K562 (cell line): ENCODE measurements around the gene HPN. TPM values are rescaled to one million over a fixed set of nuclear protein-coding genes. Genes with fewer than 3 reads are reported as not detected.

Source experiments
- ATAC-seq: fragments of 200-7000 bp; cut with Tn5 transposase; 3 replicates; pipeline ENCODE4 v1.9.1; 2020; ENCODE audit warnings: moderate library complexity
- BruUV-seq: library from RNA; stranded (reverse); fragments of 400-500 nt; replicated peaks from 2 replicates; lab custom pipeline; 2021; lab: Mats Ljungman, UMichigan
- CTCF ChIA-PET: fragments of 300-600 bp; formaldehyde crosslinking; extraction: SDS; loops from one replicate; lab custom pipeline; 2021; ENCODE audit warnings: low intra/inter-chr PET ratio; lab: Yijun Ruan, JAX
- POLR2A ChIA-PET: fragments of 300-600, 350-650 bp; sonication (Branson Sonifier 250); formaldehyde crosslinking; extraction: SDS; loops from one replicate; lab custom pipeline; 2021; ENCODE audit warnings: antibody characterized with exemption, inconsistent platforms; lab: Yijun Ruan, JAX
- DNase-seq, 4 experiments: peaks; one replicate each; pipeline versions ENCODE4 v3.0.0 to v3.0.0-alpha.2; 2011 to 2018; ENCODE audit warnings: low spot score in 3 of 4, mixed read lengths in 3 of 4; ENCODE audit errors: extremely low read depth in 1 of 4
- FAIRE-seq: peaks from 2 replicates; lab custom pipeline; 2011; peaks lifted over from hg19 to GRCh38; lab: Jason Lieb, UNC
- H2AFZ ChIP-seq: 2 replicates; pipeline ENCODE4 v1.6.0; 2011; ENCODE audit warnings: low read depth, low read length, control low read depth, inconsistent platforms
- H3K27ac ChIP-seq: fragments of 200-600 bp; 3 replicates; pipeline ENCODE4 v1.8.0; 2011; ENCODE audit warnings: low read depth, mild to moderate bottlenecking, control low read depth, inconsistent platforms, low read length, moderate library complexity, mixed read lengths; ENCODE audit errors: extremely low read depth
- H3K27me3 ChIP-seq, 2 experiments: fragments of 300-600 bp in 1 of 2; 2 replicates in 1 of 2; 3 replicates in 1 of 2; pipeline versions ENCODE4 v1.6.0 to v1.8.0; 2011; ENCODE audit warnings: inconsistent platforms in 2 of 2, low read length in 2 of 2, mild to moderate bottlenecking in 1 of 2, mixed read lengths in 1 of 2, moderate library complexity in 1 of 2; ENCODE audit not compliant: control insufficient read depth in 2 of 2, insufficient read depth in 2 of 2
- H3K36me3 ChIP-seq: fragments of 300-600 bp; 3 replicates; pipeline ENCODE4 v1.8.0; 2011; ENCODE audit warnings: mild to moderate bottlenecking, low read length, inconsistent platforms; ENCODE audit not compliant: control insufficient read depth, insufficient read depth
- H3K4me1 ChIP-seq, 2 experiments: fragments of 200-600 bp in 1 of 2; replicated peaks in 1 of 2; 2 replicates in 1 of 2; 3 replicates in 1 of 2; pipeline versions ENCODE4 v1.5.1 to v1.8.0; 2011; ENCODE audit warnings: inconsistent platforms in 2 of 2, low read length in 2 of 2, mild to moderate bottlenecking in 1 of 2, mixed read lengths in 1 of 2, moderate library complexity in 1 of 2; ENCODE audit not compliant: control insufficient read depth in 2 of 2, insufficient read depth in 2 of 2
- H3K4me2 ChIP-seq: 2 replicates; pipeline ENCODE4 v1.6.1; 2011; ENCODE audit warnings: low read length, control low read depth, inconsistent platforms, mixed read lengths; ENCODE audit not compliant: insufficient read depth
- H3K4me3 ChIP-seq: fragments of 200-600 bp; sonication (generic), shearing (Covaris generic); 2 replicates; pipeline ENCODE4 v1.5.1; 2016; ENCODE audit warnings: control low read depth, inconsistent platforms
- H3K79me2 ChIP-seq: fragments of 200-600 bp; 3 replicates; pipeline ENCODE4 v1.8.0; 2011; ENCODE audit warnings: low read length, inconsistent platforms; ENCODE audit not compliant: control insufficient read depth, insufficient read depth
- H3K9ac ChIP-seq, 2 experiments: 2 replicates each; pipeline versions ENCODE4 v1.6.0 to v1.6.1; 2011; ENCODE audit warnings: low read depth in 2 of 2, low read length in 2 of 2, control low read depth in 1 of 2, inconsistent platforms in 1 of 2, mild to moderate bottlenecking in 1 of 2, mixed read lengths in 1 of 2; ENCODE audit not compliant: insufficient read depth in 1 of 2
- H3K9me1 ChIP-seq: one replicate; pipeline ENCODE4 v1.6.0; 2011; ENCODE audit warnings: inconsistent platforms, mild to moderate bottlenecking, low read length, moderate library complexity; ENCODE audit not compliant: control insufficient read depth, insufficient read depth
- H3K9me3 ChIP-seq: replicated peaks from 2 replicates; pipeline ENCODE4 v1.5.1; 2011; ENCODE audit warnings: low read depth, low read length, inconsistent platforms; ENCODE audit not compliant: control insufficient read depth, insufficient read depth
- H4K20me1 ChIP-seq: replicated peaks from 2 replicates; pipeline ENCODE4 v1.6.1; 2011; ENCODE audit warnings: low read length, inconsistent platforms, mixed read lengths; ENCODE audit not compliant: control insufficient read depth, insufficient read depth
- BCOR ChIP-seq: fragments of 450-650 bp; IDR thresholded peaks from 2 replicates; pipeline ENCODE4 v1.6.1; 2016
- CAMTA2 ChIP-seq: fragments of 250-450 bp; sonication (Bioruptor Pico); conservative IDR thresholded peaks from 2 replicates; pipeline ENCODE4 v1.5.1; 2022
- FOXP1 ChIP-seq: sonication (generic); formaldehyde crosslinking; IDR thresholded peaks from 2 replicates; pipeline ENCODE4 v1.8.0; 2022; ENCODE audit warnings: mild to moderate bottlenecking, missing genetic modification reagents
- GATA2 ChIP-seq: sonication (generic); formaldehyde crosslinking; IDR thresholded peaks from 2 replicates; pipeline ENCODE4 v1.4.0; 2020; ENCODE audit warnings: mild to moderate bottlenecking, missing genetic modification reagents
- HDAC3 ChIP-seq: fragments of 450-650 bp; IDR thresholded peaks from 2 replicates; pipeline ENCODE4 v1.6.1; 2018; ENCODE audit warnings: borderline replicate concordance, mild to moderate bottlenecking, moderate library complexity; ENCODE audit not compliant: partially characterized antibody
- HDGF ChIP-seq: fragments of 450-650 bp; IDR thresholded peaks from 2 replicates; pipeline ENCODE4 v1.6.1; 2016
- MED1 ChIP-seq: sonication (generic); formaldehyde crosslinking; IDR thresholded peaks from 2 replicates; pipeline ENCODE4 v1.8.1; 2023; ENCODE audit warnings: missing genetic modification reagents, borderline replicate concordance
- MYNN ChIP-seq, 2 experiments: sonication (generic); formaldehyde crosslinking in 1 of 2; IDR thresholded peaks; 2 replicates each; pipeline versions ENCODE4 v1.5.0 to v1.6.1; 2016 to 2020; ENCODE audit warnings: antibody characterized with exemption in 1 of 2, missing genetic modification reagents in 1 of 2
- PHTF2 ChIP-seq: fragments of 250-450 bp; sonication (Bioruptor Pico); IDR thresholded peaks from 2 replicates; pipeline ENCODE4 v1.5.0; 2021; ENCODE audit warnings: mild to moderate bottlenecking
- PTBP1 ChIP-seq: fragments of 200-400 bp; formaldehyde crosslinking; IDR thresholded peaks from 2 replicates; pipeline ENCODE4 v1.6.1; 2017; ENCODE audit warnings: low read depth, low read length
- RAD21 ChIP-seq, 2 experiments: fragments of 250-450 bp in 1 of 2; fragments of 450-650 bp in 1 of 2; sonication (Bioruptor Pico) in 1 of 2; formaldehyde crosslinking in 1 of 2; IDR thresholded peaks in 1 of 2; conservative IDR thresholded peaks in 1 of 2; 2 replicates each; pipeline versions ENCODE4 v1.4.0 to v1.8.0; 2020 to 2022; ENCODE audit warnings: mild to moderate bottlenecking in 2 of 2, moderate library complexity in 1 of 2
- SIX5 ChIP-seq, 2 experiments: IDR thresholded peaks; 2 replicates each; pipeline ENCODE4 v1.6.1; 2011; ENCODE audit warnings: low read length in 2 of 2, borderline replicate concordance in 1 of 2, low read depth in 1 of 2, mild to moderate bottlenecking in 1 of 2, moderate library complexity in 1 of 2; ENCODE audit not compliant: insufficient read depth in 1 of 2
- SMAD4 ChIP-seq: fragments of 250-450 bp; sonication (Bioruptor Pico); conservative IDR thresholded peaks from 2 replicates; pipeline ENCODE4 v1.8.0; 2021; ENCODE audit warnings: inconsistent platforms, mild to moderate bottlenecking, moderate library complexity
- ZKSCAN8 ChIP-seq: fragments of 200-800 bp; sonication (Bioruptor generic); IDR thresholded peaks from 2 replicates; pipeline ENCODE4 v1.6.1; 2016; ENCODE audit warnings: missing genetic modification characterization, missing compliant biosample characterization
- ZNF232 ChIP-seq: sonication (generic); formaldehyde crosslinking; IDR thresholded peaks from 2 replicates; pipeline ENCODE4 v1.8.0; 2022; ENCODE audit warnings: mild to moderate bottlenecking, missing genetic modification reagents
- ZNF239 ChIP-seq: fragments of 250-450 bp; sonication (Bioruptor Pico); IDR thresholded peaks from 2 replicates; pipeline ENCODE4 v1.4.0; 2020; ENCODE audit warnings: mild to moderate bottlenecking
- WGBS: fragments of 100-300 bp; shearing (Covaris generic); methylation state at CpG from one replicate; pipeline ENCODE4 v1.1.6; 2016; ENCODE audit warnings: low coverage, mixed read lengths; ENCODE audit not compliant: insufficient coverage; ENCODE audit errors: missing lambda C conversion rate; 5-methylcytosine and 5-hydroxymethylcytosine counted together
- in situ Hi-C: fragments of 300-500 bp; cut with MboI; formaldehyde crosslinking; loops from 4 replicates; pipeline ENCODE4 v1.15.0; 2018; ENCODE audit warnings: inconsistent platforms, mixed read lengths
- intact Hi-C: fragments of 100-400 bp; cut with micrococcal nuclease; formaldehyde crosslinking; loops from 2 replicates; pipeline ENCODE4 v1.14.2; 2022
- polyA plus RNA-seq, 8 experiments: library from polyadenylated mRNA; depleted of rRNA in 4 of 8; stranded (reverse) in 5 of 8; unstranded in 3 of 8; fragments of >200 nt; fragmentation: Nextera tagmentation in 2 of 8; fragmentation: Illumina TruSeq in 1 of 8; extraction: Ambion mirVana in 2 of 8; extraction: Trizol in 1 of 8; gene quantifications; 2 replicates each; pipeline versions ENCODE4 v1.2.1 to v1.2.3, GENCODE V29; 2011 to 2014; ENCODE audit warnings: inconsistent platforms in 1 of 8, missing spikeins in 1 of 8
- total RNA-seq, 7 experiments: library from RNA; depleted of rRNA in 6 of 7; stranded (reverse); fragments of >200 nt in 6 of 7; fragmentation: Illumina TruSeq in 2 of 7; extraction: Trizol in 2 of 7; gene quantifications; 2 replicates each; pipeline versions ENCODE4 v1.2.1 to v1.2.3, GENCODE V29; 2011 to 2021; ENCODE audit warnings: low replicate concordance in 1 of 7
- TF ChIP-seq, protein P1 (sequence below), 3 experiments: IDR thresholded peaks in 2 of 3; conservative IDR thresholded peaks in 1 of 3; 2 replicates each; pipeline ENCODE4 v1.5.1; 2011 to 2012; ENCODE audit warnings: low read length in 3 of 3, mild to moderate bottlenecking in 3 of 3, control low read depth in 2 of 3, improper control_type of control experiment in 1 of 3, inconsistent platforms in 1 of 3, low read depth in 1 of 3, mixed read lengths in 1 of 3, moderate library complexity in 1 of 3; ENCODE audit not compliant: insufficient read depth in 2 of 3
- TF ChIP-seq, protein P2 (sequence below): fragments of 150-350 bp; conservative IDR thresholded peaks from 2 replicates; pipeline ENCODE4 v1.6.1; 2014; ENCODE audit warnings: low read length

Gene HPN
- total and polyA plus RNA-seq, 9 of the 15 experiments (the other 6 are each of a cell fraction or from before 2014, with no cell fraction given), result 0.10 to 0.20 TPM; not detected in 7

DNA sequence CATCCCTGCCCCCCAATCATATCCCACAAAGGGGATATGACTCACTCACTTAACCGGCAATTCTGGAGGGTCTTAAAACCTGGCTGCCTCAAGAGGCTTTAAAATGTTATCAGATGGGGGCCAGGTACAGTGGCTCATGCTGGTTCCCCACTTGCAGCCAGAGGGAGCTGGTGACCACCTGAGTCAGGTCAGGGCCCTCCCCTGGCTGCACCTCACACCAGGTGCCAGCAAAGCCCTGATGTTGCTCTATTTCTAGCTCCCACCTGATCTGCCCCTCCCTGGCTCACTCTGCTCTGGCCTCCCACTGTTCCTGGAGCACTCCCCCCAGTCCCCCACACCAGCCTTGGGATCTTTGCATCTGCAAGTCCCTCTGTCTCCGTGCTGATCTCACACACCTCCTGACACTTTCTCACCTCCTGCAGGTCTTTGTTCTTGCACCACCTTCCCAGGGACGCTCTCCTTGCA, 14.2 kb downstream of the HPN start (continued):
- no peak for TF ChIP-seq ZNF232 (CRISPR knock-in tag)
- peak in 1 of 2 experiments; percentile 54; a peak in 2 of 4 replicates for TF ChIP-seq RAD21 (CRISPR knock-in tag; conservative IDR thresholded peaks at IDR 0.05 in 1 of 2, IDR thresholded peaks at IDR 0.05 in 1 of 2)
- no peak for TF ChIP-seq HDAC3
- TF ChIP-seq GATA2, result peak; percentile 42; the same call in 1 of the 2 replicates
- TF ChIP-seq, protein P1, sequence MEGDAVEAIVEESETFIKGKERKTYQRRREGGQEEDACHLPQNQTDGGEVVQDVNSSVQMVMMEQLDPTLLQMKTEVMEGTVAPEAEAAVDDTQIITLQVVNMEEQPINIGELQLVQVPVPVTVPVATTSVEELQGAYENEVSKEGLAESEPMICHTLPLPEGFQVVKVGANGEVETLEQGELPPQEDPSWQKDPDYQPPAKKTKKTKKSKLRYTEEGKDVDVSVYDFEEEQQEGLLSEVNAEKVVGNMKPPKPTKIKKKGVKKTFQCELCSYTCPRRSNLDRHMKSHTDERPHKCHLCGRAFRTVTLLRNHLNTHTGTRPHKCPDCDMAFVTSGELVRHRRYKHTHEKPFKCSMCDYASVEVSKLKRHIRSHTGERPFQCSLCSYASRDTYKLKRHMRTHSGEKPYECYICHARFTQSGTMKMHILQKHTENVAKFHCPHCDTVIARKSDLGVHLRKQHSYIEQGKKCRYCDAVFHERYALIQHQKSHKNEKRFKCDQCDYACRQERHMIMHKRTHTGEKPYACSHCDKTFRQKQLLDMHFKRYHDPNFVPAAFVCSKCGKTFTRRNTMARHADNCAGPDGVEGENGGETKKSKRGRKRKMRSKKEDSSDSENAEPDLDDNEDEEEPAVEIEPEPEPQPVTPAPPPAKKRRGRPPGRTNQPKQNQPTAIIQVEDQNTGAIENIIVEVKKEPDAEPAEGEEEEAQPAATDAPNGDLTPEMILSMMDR (IDR thresholded peaks at IDR 0.05 in 2 of 3, conservative IDR thresholded peaks at IDR 0.05 in 1 of 3; ENCODE audit: insufficient read depth in 2 of 3, low read depth in 1 of 3, low read length in 3 of 3), result peak; percentile 66 to 75 (median 70)
- TF ChIP-seq SIX5 (IDR thresholded peaks at IDR 0.05; ENCODE audit: borderline replicate concordance in 1 of 2, insufficient read depth in 1 of 2, low read depth in 1 of 2, low read length in 2 of 2), result no peak

DNA sequence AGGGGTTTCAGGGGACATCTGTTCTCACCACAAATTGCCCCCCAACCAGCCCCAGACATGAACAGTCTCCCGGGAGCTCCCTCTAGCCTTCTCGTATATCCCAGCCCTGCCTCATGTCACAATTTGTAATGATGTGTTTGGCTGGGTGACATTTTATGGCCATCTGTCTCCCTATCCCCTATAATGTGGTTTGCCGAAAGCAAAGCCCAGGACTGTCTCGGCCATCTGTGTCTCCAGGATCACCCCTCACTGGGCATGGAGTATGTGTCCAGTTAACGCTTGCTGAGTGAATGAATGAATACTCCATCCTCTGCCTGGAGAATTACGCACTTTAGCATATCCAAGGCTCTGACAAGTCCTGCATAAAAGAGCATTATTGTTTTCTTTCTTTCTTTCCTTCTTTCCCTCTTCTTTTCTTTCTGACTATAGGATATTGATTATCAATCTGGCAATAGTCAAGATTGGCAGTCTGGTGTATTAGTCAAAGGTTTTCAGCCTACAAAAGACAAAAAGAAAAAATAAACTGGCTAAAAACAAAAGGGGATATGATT, 15.1 kb downstream of the HPN start:
- Histone ChIP-seq H4K20me1 (no peaks in the 10 kb centered on the region), H3K27me3 (peaks cover 2 to 20% of the 10 kb centered on the region in 2 experiments; a peak in 2 of 5 replicates), H3K4me3 (no peak overlapping the region), H2AFZ (no peak overlapping the region), H3K9me3 (no peaks in the 10 kb centered on the region), H3K9me1 (no peaks in the 10 kb centered on the region), H3K79me2 (no peaks in the 10 kb centered on the region), H3K36me3 (no peaks in the 10 kb centered on the region), H3K4me1 (peaks cover 0 to 14% of the 10 kb centered on the region in 2 experiments; a peak in 2 of 5 replicates), H3K27ac (no peak overlapping the region), H3K9ac (no peak overlapping the region), H3K4me2 (no peak overlapping the region)
- WGBS, result 9% methylated on average over 6 of the region's 6 CpGs
- no peak for FAIRE-seq
- DNase-seq, result no peak
- intact Hi-C loops (no loop called here), in situ Hi-C loops (no loop called here)
- no TSS peak for BruUV-seq
- ChIA-PET POLR2A (no interaction called here), CTCF (no interaction called here)
- no peak for ATAC-seq
- 0 out of 2 replicates have a peak, but pooled peaks have one; percentile 48 for TF ChIP-seq PTBP1
- peak; percentile 99 for TF ChIP-seq ZNF239
- no peak for TF ChIP-seq FOXP1 (CRISPR knock-in tag)
- TF ChIP-seq PHTF2 (CRISPR knock-in tag), result no peak
- peak; percentile 73 for TF ChIP-seq BCOR
- no peak for TF ChIP-seq HDGF
- TF ChIP-seq SMAD4 (CRISPR knock-in tag), result no peak
- no peak for TF ChIP-seq CAMTA2 (CRISPR knock-in tag)
- TF ChIP-seq MED1, result no peak
- TF ChIP-seq MYNN (IDR thresholded peaks at IDR 0.05), result no peak
- TF ChIP-seq MYNN (CRISPR knock-in tag; IDR thresholded peaks at IDR 0.05), result no peak
- no peak for TF ChIP-seq ZKSCAN8 (CRISPR knock-in tag)
- TF ChIP-seq, protein P2, sequence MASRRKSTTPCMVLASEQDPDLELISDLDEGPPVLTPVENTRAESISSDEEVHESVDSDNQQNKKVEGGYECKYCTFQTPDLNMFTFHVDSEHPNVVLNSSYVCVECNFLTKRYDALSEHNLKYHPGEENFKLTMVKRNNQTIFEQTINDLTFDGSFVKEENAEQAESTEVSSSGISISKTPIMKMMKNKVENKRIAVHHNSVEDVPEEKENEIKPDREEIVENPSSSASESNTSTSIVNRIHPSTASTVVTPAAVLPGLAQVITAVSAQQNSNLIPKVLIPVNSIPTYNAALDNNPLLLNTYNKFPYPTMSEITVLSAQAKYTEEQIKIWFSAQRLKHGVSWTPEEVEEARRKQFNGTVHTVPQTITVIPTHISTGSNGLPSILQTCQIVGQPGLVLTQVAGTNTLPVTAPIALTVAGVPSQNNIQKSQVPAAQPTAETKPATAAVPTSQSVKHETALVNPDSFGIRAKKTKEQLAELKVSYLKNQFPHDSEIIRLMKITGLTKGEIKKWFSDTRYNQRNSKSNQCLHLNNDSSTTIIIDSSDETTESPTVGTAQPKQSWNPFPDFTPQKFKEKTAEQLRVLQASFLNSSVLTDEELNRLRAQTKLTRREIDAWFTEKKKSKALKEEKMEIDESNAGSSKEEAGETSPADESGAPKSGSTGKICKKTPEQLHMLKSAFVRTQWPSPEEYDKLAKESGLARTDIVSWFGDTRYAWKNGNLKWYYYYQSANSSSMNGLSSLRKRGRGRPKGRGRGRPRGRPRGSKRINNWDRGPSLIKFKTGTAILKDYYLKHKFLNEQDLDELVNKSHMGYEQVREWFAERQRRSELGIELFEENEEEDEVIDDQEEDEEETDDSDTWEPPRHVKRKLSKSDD, result no peak
